ENCODE measurements around the gene TMEM247. TPM values are rescaled to one million over a fixed set of nuclear protein-coding genes. Genes with fewer than 3 reads are reported as not detected.

The TMEM247 gene
- total RNA-seq, 2 experiments from 2014 or later = not detected

DNA sequence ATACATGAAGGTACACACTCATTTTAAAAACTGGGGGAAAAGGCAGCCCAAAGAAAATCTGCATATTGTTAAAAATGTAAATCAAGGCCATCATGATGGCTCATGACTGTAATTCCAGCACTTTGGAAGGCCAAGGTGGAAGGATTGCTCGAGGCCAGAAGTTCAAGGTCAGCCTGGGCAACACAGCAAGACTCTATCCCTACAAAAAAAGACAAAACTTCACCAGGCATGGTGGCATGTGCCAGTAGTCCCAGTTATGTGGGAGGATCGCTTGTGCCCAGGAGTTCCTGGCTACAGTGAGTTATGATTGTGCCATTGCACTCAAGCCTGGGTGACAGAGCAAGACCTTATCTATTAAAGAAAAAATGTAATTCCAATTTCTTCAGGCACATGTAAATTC, 34.6 kb upstream of the TMEM247 start:
- no peak for ATAC-seq
- Mint-ChIP-seq H3K27ac (no peak overlapping the region), H3K4me1 (ENCODE audit: low read depth) (peaks cover 8% of the 10 kb centered on the region), H3K4me3 (no peak overlapping the region), H3K27me3 (ENCODE audit: low read depth) (peaks cover 15% of the 10 kb centered on the region), H3K36me3 (ENCODE audit: low read depth) (peaks cover 3% of the 10 kb centered on the region), H3K9me3 (ENCODE audit: insufficient read depth) (peaks cover 8% of the 10 kb centered on the region)
- DNase-seq = no peak
- ChIA-PET CTCF (interaction anchor here (1.4 kb wide), 1 partner anchor 9 kb away, joined by 4 read pairs; no protein-coding TSS in a partner anchor), POLR2A (no interaction called here)

DNA sequence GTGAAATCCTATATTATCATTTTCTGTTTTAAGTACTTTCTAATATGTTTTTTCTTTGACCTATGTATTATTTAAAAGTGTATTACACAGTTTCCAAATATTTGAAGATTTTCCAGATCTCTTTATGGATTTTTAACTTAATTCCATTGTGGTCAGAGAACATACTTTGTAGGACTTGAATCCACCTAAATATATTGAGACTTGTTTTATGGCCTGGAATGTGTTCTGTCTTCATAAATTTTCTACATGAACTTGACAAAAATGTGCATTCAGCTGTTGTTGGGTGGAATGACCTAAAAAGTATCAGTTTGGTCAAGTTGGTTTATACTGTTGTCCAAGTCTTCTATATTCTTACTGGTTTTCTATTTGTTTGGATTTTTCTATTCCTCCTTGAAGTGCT, 33.8 kb upstream of the TMEM247 start:
- CTCF ChIA-PET = interaction anchor here (1.2 to 1.4 kb wide), 2 partner anchors 10 to 383 kb away, joined by 3 to 4 read pairs; no protein-coding TSS in a partner anchor
- peaks cover 15% of the 10 kb centered on the region for H3K27me3 Mint-ChIP-seq (ENCODE audit: low read depth)

DNA sequence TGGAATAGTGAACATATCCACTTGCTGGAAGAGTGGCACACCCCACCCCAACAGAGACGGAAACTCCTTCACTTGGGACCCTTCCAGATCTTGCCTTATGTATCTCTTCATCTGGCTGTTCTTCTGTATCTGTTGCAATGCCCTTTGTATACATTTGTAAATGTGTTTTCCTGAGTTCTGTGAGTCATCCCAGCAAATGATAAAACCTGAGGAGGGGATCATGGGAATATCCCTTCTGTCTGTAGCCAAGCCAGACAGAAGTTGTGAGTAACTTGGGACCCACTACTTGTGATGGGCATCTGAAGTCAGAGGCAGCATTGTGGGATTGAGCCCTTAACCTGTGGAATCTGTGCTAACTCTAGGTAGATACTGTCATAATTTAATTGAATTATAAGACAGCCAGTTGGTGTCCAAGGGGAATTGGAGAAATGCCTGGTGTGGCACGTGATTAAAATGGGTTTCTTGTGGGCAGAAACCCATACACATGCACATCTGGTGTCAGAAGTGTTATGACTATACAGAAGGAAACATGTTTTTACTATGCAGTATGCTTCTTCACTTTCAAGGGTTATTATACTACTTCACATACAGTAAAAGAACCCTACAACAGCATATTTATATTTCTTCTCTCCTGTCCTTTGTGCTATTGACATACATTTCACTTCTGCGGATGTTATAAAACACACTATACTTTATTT, 32.3 kb upstream of the TMEM247 start:
- H3K27ac Mint-ChIP-seq = no peak overlapping the region
- ATAC-seq = no peak
- DNase-seq = no peak
- H3K4me1 Mint-ChIP-seq (ENCODE audit: low read depth) = no peaks in the 10 kb centered on the region
- CTCF ChIA-PET = interaction anchor here (1.2 kb wide), 1 partner anchor 384 kb away, joined by 3 read pairs; no protein-coding TSS in a partner anchor
- peaks cover 15% of the 10 kb centered on the region for H3K27me3 Mint-ChIP-seq (ENCODE audit: low read depth)
- H3K9me3 Mint-ChIP-seq (ENCODE audit: insufficient read depth) = peaks cover 8% of the 10 kb centered on the region
- no peak overlapping the region for H3K4me3 Mint-ChIP-seq
- POLR2A ChIA-PET = no interaction called here
- H3K36me3 Mint-ChIP-seq (ENCODE audit: low read depth) = peaks cover 3% of the 10 kb centered on the region

More for the DNA sequence above, 33.8 kb upstream of the TMEM247 start:
- peaks cover 8% of the 10 kb centered on the region for H3K9me3 Mint-ChIP-seq (ENCODE audit: insufficient read depth)
- no peak overlapping the region for H3K27ac Mint-ChIP-seq
- H3K4me3 Mint-ChIP-seq = no peak overlapping the region
- POLR2A ChIA-PET = no interaction called here
- no peaks in the 10 kb centered on the region for H3K4me1 Mint-ChIP-seq (ENCODE audit: low read depth)
- DNase-seq (no peak), ATAC-seq (no peak)
- H3K36me3 Mint-ChIP-seq (ENCODE audit: low read depth) = peaks cover 3% of the 10 kb centered on the region

DNA sequence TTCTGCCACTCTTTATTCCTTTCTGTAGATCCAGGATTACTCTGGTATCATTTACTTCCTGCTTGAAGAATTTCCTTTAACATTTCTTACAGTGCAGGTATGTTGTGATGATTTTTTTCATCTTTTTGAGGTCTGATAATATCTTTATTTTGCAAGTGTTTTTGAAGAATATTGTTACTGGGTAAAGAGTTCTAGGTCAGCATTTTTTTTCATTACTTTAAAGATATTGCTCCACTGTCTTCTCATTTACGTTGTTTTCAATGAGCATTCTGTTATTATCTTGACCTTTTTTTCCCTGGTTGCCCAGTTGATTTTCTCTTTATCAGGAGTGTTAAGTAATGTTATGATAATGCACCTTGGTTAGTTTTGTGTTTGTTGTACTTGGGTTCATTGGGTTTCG, 31.7 kb upstream of the TMEM247 start:
- peaks cover 3% of the 10 kb centered on the region for H3K36me3 Mint-ChIP-seq (ENCODE audit: low read depth)
- no peaks in the 10 kb centered on the region for H3K4me1 Mint-ChIP-seq (ENCODE audit: low read depth)
- no peak for ATAC-seq

DNA sequence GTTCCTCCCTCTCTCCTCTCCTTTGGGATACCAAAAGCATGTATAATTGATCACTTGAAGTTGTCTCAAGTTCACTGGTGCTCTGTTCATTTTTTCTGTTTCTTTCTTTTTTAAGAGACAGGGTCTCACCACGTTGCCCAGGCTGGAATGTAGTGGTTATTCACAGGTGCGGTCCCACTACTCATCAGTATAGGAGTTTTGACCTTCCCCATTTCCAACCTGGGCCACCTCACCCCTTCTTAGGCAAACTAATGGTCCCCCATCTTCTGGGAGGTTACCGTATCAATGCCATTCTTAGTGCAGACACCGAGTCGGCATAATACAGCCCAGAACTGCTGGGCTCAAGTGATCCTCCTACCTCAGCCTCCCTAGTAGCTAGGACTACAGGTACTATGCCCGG, 31.3 kb upstream of the TMEM247 start:
- ATAC-seq (no peak), DNase-seq (no peak)
- ChIA-PET POLR2A (no interaction called here), CTCF (no interaction called here)
- Mint-ChIP-seq H3K4me1 (ENCODE audit: low read depth) (no peaks in the 10 kb centered on the region), H3K27me3 (ENCODE audit: low read depth) (peaks cover 15% of the 10 kb centered on the region), H3K9me3 (ENCODE audit: insufficient read depth) (peaks cover 8% of the 10 kb centered on the region), H3K27ac (no peak overlapping the region), H3K4me3 (no peak overlapping the region), H3K36me3 (ENCODE audit: low read depth) (peaks cover 3% of the 10 kb centered on the region)

More for the DNA sequence above, 31.7 kb upstream of the TMEM247 start:
- no peak for DNase-seq
- POLR2A ChIA-PET = no interaction called here
- peaks cover 15% of the 10 kb centered on the region for H3K27me3 Mint-ChIP-seq (ENCODE audit: low read depth)
- peaks cover 8% of the 10 kb centered on the region for H3K9me3 Mint-ChIP-seq (ENCODE audit: insufficient read depth)
- no peak overlapping the region for H3K4me3 Mint-ChIP-seq
- no peak overlapping the region for H3K27ac Mint-ChIP-seq
- CTCF ChIA-PET = no interaction called here

DNA sequence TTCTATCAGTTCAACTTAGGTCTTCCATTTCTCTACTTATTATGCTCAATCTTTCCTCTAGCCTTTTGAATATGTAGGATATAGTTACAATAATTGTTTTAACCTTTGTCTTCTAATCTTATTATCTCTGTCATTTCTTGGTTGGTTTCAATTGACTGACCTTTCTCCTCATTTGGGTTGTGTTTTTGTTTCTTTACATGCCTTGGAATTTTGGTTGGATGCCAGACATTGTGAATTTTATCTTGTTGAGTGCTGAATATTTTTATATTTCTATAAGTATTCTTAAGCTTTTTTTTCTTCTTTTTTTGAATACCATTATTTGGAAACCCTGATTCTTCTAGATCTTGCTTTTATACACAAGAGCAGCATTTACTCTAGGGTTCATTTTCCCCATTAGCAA, 30.7 kb upstream of the TMEM247 start:
- ChIA-PET POLR2A (no interaction called here), CTCF (no interaction called here)
- Mint-ChIP-seq H3K9me3 (ENCODE audit: insufficient read depth) (peaks cover 8% of the 10 kb centered on the region), H3K4me3 (no peak overlapping the region), H3K27me3 (ENCODE audit: low read depth) (peaks cover 18% of the 10 kb centered on the region), H3K4me1 (ENCODE audit: low read depth) (no peaks in the 10 kb centered on the region), H3K27ac (no peak overlapping the region), H3K36me3 (ENCODE audit: low read depth) (peaks cover 3% of the 10 kb centered on the region)
- ATAC-seq = no peak
- no peak for DNase-seq

DNA sequence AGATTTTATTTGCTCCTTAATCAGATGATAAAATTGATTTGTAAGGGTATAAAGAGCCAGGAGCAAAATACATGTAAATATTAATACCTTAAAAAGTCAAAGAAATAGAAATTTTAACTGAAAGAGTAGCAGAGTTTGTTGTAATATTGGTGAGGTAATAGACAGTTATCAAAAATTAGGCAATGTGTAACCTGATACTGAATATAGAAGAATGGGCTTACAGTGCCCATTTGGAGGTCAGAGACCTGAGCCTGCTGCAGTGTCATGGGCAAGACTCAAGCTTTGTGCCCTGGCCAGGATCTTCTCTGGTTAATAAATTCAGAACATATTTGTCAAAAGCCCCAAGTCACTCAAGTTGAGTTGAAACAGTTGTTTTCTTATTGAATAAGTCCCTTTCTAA, 29.7 kb upstream of the TMEM247 start:
- H3K9me3 Mint-ChIP-seq (ENCODE audit: insufficient read depth) = peaks cover 8% of the 10 kb centered on the region
- POLR2A ChIA-PET = no interaction called here
- ATAC-seq (no peak), DNase-seq (no peak)
- no peaks in the 10 kb centered on the region for H3K4me1 Mint-ChIP-seq (ENCODE audit: low read depth)
- peaks cover 24% of the 10 kb centered on the region for H3K27me3 Mint-ChIP-seq (ENCODE audit: low read depth)
- no peak overlapping the region for H3K27ac Mint-ChIP-seq
- CTCF ChIA-PET = no interaction called here
- peaks cover 3% of the 10 kb centered on the region for H3K36me3 Mint-ChIP-seq (ENCODE audit: low read depth)
- H3K4me3 Mint-ChIP-seq = no peak overlapping the region

DNA sequence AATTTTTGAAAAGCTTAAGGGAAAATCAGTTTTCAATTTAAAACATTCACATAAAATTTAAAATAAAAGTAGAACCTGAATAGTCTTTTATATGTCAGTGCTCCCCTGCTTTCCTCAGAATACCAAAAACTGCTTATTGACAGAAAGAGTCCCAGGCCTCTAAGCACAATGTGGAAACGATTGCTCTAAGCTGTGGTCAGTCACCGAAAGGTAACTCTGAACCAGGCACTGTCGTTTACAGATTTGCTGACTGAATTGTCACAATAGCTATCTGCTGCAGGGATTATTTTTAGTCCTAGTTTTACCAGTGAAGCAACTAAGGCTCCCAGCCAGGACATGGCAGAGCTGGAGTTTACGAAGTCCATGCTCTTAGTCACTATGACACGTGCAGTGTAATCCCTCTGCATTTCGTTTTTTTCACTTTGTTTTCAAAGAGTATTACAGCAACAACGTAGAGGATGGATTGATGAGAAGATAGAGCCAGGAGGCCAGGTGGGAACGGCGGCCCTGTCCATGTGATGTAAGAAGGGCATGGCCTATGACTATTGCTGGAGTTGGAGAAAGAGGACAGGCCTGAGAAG, 28.1 kb upstream of the TMEM247 start:
- Mint-ChIP-seq H3K9me3 (ENCODE audit: insufficient read depth) (no peaks in the 10 kb centered on the region), H3K4me3 (no peak overlapping the region), H3K27ac (no peak overlapping the region), H3K27me3 (ENCODE audit: low read depth) (peaks cover 21% of the 10 kb centered on the region), H3K36me3 (ENCODE audit: low read depth) (no peaks in the 10 kb centered on the region), H3K4me1 (ENCODE audit: low read depth) (no peaks in the 10 kb centered on the region)
- ATAC-seq (no peak), DNase-seq (no peak)
- CTCF ChIA-PET = interaction anchor here (1.1 to 1.3 kb wide), 3 partner anchors 9 to 11 kb away, joined by 3 to 5 read pairs (median 3); no protein-coding TSS in a partner anchor
- POLR2A ChIA-PET = no interaction called here

DNA sequence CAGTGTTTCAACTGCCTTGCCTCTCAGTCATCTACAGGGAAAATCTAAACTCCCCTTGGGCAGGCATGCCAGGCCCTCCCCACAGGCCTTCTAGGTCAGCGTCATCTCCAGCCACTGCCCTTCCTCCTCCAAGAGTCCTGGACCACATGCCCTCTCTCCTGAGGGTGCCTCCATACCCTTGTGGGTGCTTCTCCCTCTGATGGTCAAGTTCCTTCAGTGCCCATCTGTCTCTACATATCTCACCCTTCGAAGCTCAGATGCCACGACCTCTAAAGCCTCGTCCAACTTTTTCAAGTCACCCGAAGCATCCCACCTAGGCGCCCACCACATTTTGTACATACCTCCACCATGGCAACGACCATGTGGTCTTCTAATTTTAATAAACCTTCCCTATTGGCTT, 22.6 kb upstream of the TMEM247 start:
- H3K27ac Mint-ChIP-seq = no peak overlapping the region
- CTCF ChIA-PET = no interaction called here
- no peaks in the 10 kb centered on the region for H3K36me3 Mint-ChIP-seq (ENCODE audit: low read depth)
- POLR2A ChIA-PET = interaction anchor here (0.7 kb wide), 1 partner anchor 114 kb away, joined by 3 read pairs; no protein-coding TSS in a partner anchor
- peaks cover 7% of the 10 kb centered on the region for H3K4me1 Mint-ChIP-seq (ENCODE audit: low read depth)
- no peak overlapping the region for H3K4me3 Mint-ChIP-seq
- ATAC-seq (no peak), DNase-seq (no peak)
- peaks cover 11% of the 10 kb centered on the region for H3K27me3 Mint-ChIP-seq (ENCODE audit: low read depth)
- H3K9me3 Mint-ChIP-seq (ENCODE audit: insufficient read depth) = no peaks in the 10 kb centered on the region

DNA sequence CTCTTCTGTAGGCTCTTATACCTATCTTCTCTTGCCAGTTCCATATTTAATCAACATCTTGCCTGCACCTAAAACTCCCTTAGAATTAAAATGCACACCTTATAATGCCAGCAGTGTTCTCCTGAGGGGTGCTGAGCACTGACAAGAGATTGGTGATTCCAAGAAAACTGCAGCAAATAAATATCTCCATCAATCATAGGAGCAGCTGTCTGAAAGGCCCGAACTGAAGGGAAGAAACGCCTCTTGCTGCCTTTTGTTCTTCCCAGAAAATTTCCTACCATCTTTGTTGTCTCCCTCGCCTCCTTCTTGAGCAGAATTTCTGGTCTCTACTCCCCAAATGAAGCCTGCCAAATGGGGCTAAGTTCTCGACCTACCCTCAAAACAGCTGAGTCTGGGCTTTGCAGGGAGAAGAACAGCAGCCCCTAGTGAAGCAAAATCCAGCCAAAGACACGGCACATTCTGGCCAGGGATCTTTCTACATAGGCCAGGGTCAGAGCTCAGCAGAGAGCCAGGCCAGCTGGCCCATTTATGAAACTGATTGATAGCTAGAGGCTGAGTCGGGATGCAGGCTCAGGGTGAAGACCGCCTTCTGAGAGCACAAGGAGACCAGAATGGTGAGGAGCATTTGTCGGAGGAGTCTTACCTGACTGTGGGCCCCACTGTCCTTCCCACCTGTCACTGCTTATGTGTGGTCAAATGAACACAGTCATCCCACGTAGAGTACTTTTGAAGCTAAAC, 20.4 kb upstream of the TMEM247 start:
- no peak for DNase-seq
- Mint-ChIP-seq H3K9me3 (ENCODE audit: insufficient read depth) (no peaks in the 10 kb centered on the region), H3K36me3 (ENCODE audit: low read depth) (no peaks in the 10 kb centered on the region), H3K4me3 (no peak overlapping the region), H3K4me1 (ENCODE audit: low read depth) (peaks cover 12% of the 10 kb centered on the region), H3K27ac (no peak overlapping the region), H3K27me3 (ENCODE audit: low read depth) (peaks cover 7% of the 10 kb centered on the region)
- ATAC-seq = no peak
- CTCF ChIA-PET = interaction anchor here (0.6 to 1.5 kb wide), 8 partner anchors 19 to 448 kb away, joined by 3 to 5 read pairs (median 3); no protein-coding TSS in a partner anchor
- POLR2A ChIA-PET = no interaction called here

DNA sequence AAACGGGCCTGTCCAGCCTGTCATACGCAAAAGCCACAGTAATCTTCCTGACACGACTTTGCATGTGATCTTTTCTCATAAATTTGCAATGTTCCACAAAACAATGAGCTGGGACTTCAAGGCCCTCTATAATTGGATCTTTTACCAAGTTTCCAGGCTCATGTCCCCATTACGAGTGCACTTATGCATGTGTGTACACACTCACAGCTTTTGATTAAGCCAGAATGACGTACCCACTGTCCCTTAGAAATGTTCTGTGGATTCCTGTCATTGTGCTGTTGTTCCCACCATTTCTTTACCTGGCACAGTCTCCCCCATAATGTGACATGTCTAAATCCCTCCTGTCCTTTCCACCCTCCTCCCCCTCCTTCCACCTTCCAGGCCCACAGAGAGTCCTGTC, 19.7 kb upstream of the TMEM247 start:
- Mint-ChIP-seq H3K4me3 (no peak overlapping the region), H3K27me3 (ENCODE audit: low read depth) (peaks cover 2% of the 10 kb centered on the region), H3K36me3 (ENCODE audit: low read depth) (no peaks in the 10 kb centered on the region), H3K27ac (no peak overlapping the region), H3K9me3 (ENCODE audit: insufficient read depth) (no peaks in the 10 kb centered on the region), H3K4me1 (ENCODE audit: low read depth) (peaks cover 12% of the 10 kb centered on the region)
- DNase-seq = no peak
- ATAC-seq = no peak
- POLR2A ChIA-PET = no interaction called here
- CTCF ChIA-PET = interaction anchor here (0.6 to 1.5 kb wide), 6 partner anchors 9 to 447 kb away, joined by 3 to 5 read pairs (median 4); no protein-coding TSS in a partner anchor
